Measurements from ENCODE around the gene WWC2. TPM values are rescaled to one million over a fixed set of nuclear protein-coding genes. Genes with fewer than 3 reads are reported as not detected.

Gene WWC2
- total RNA-seq, 1 donor from 2014 or later, result 18.2 TPM

GRCh38 chr4:183344523-183345255 is 245.6 kb downstream of the WWC2 start:
- DNase-seq, result no peak
- no peak overlapping the region for H3K4me3 Mint-ChIP-seq (ENCODE audit: unreplicated experiment)
- H3K4me1 Mint-ChIP-seq (ENCODE audit: low read depth, unreplicated experiment), result peaks cover 6% of the 10 kb centered on the region
- H3K36me3 Mint-ChIP-seq (ENCODE audit: unreplicated experiment), result no peaks in the 10 kb centered on the region
- H3K9me3 Mint-ChIP-seq (ENCODE audit: unreplicated experiment), result no peaks in the 10 kb centered on the region
- H3K27ac Mint-ChIP-seq (ENCODE audit: unreplicated experiment), result peak overlapping the region; percentile 49
- peaks cover 5% of the 10 kb centered on the region for H3K27me3 Mint-ChIP-seq (ENCODE audit: unreplicated experiment)
- no peak for TF ChIP-seq CTCF (IDR thresholded peaks at IDR 0.05; ENCODE audit: partially characterized antibody, unreplicated experiment)

GRCh38 chr4:183345261-183345660 is 246.2 kb downstream of the WWC2 start:
- H3K4me3 Mint-ChIP-seq (ENCODE audit: unreplicated experiment), result no peak overlapping the region
- H3K27me3 Mint-ChIP-seq (ENCODE audit: unreplicated experiment), result peaks cover 6% of the 10 kb centered on the region
- H3K27ac Mint-ChIP-seq (ENCODE audit: unreplicated experiment), result peak overlapping the region; percentile 49
- peak; percentile 35 for DNase-seq
- TF ChIP-seq CTCF (IDR thresholded peaks at IDR 0.05; ENCODE audit: partially characterized antibody, unreplicated experiment), result no peak
- H3K9me3 Mint-ChIP-seq (ENCODE audit: unreplicated experiment), result peaks cover 1% of the 10 kb centered on the region
- peaks cover 6% of the 10 kb centered on the region for H3K4me1 Mint-ChIP-seq (ENCODE audit: low read depth, unreplicated experiment)
- no peaks in the 10 kb centered on the region for H3K36me3 Mint-ChIP-seq (ENCODE audit: unreplicated experiment)

GRCh38 chr4:183347146-183347545 is 248.1 kb downstream of the WWC2 start:
- Mint-ChIP-seq H3K27ac (ENCODE audit: unreplicated experiment) (no peak overlapping the region), H3K4me3 (ENCODE audit: unreplicated experiment) (no peak overlapping the region), H3K4me1 (ENCODE audit: low read depth, unreplicated experiment) (peaks cover 6% of the 10 kb centered on the region), H3K9me3 (ENCODE audit: unreplicated experiment) (peaks cover 4% of the 10 kb centered on the region), H3K36me3 (ENCODE audit: unreplicated experiment) (no peaks in the 10 kb centered on the region), H3K27me3 (ENCODE audit: unreplicated experiment) (peaks cover 7% of the 10 kb centered on the region)
- TF ChIP-seq CTCF (IDR thresholded peaks at IDR 0.05; ENCODE audit: partially characterized antibody, unreplicated experiment), result no peak
- DNase-seq, result no peak

- Mint-ChIP-seq H3K4me3 (ENCODE audit: unreplicated experiment) (no peak overlapping the region), H3K27ac (ENCODE audit: unreplicated experiment) (no peak overlapping the region)
Measured at GRCh38 chr4:183347566-183347965, 248.5 kb downstream of the WWC2 start.

More at GRCh38 chr4:183347566-183347965, 248.5 kb downstream of the WWC2 start:
- H3K9me3 Mint-ChIP-seq (ENCODE audit: unreplicated experiment), result peaks cover 4% of the 10 kb centered on the region
- DNase-seq, result no peak
- H3K4me1 Mint-ChIP-seq (ENCODE audit: low read depth, unreplicated experiment), result peaks cover 6% of the 10 kb centered on the region
- H3K36me3 Mint-ChIP-seq (ENCODE audit: unreplicated experiment), result no peaks in the 10 kb centered on the region
- peaks cover 6% of the 10 kb centered on the region for H3K27me3 Mint-ChIP-seq (ENCODE audit: unreplicated experiment)
- TF ChIP-seq CTCF (IDR thresholded peaks at IDR 0.05; ENCODE audit: partially characterized antibody, unreplicated experiment), result no peak
